ENCODE measurements around the gene CALD1.

The CALD1 gene

DNA sequence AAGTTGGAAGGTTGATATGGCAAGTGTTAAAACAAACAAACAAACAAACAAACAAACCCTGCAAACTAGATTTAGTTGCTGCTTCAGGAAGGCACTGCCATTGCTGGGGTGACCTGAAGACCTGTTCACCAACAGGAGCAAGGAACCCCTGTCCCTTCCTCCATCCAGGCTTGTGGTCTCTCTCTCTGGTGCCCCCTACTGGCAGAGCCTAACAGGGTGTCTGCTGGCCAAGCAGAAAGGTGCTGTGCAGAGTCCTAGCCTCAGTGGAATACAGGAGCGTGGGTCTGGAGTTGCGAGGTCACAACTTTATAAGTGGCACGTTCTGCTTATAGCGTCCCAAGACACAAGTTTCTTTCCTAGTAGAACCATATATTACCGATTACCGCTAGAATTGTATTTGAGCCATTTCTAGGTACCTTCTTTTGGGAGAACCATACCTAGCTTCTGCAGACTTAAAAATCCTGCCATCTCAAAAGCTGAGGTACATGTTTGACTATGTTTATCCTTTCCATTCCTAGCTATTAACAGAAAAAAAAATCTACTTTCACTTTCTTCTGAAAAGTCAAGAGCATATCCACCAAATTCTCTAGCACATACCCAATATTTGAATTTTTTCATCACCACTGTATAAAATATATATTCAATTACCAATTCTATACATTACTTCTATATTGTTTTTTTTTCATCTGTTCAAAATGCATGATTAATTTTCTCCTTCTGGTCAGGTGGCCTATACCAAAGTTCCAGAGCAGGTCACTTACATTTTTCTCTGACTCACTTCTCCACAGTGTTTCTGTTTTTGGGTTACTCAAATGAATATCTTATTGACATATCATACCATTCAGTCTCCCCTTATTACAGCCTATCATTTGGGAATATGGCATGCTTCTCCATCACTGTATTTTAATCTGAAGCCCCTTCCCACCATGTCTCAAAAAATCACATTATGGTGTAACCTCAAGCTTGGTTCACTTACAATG is 29.1 kb upstream of the CALD1 start:
- H3K4me3 Mint-ChIP-seq: no peak overlapping the region
- H3K27me3 Mint-ChIP-seq: peaks cover 1% of the 10 kb centered on the region
- H3K27ac Mint-ChIP-seq: no peak overlapping the region
- intact Hi-C loops (cut with micrococcal nuclease): loop anchor here (10.0 kb wide), 1 partner anchor 194 kb away; no protein-coding TSS in a partner anchor
- H3K9me3 Mint-ChIP-seq: no peaks in the 10 kb centered on the region
- H3K4me1 Mint-ChIP-seq (ENCODE audit: low read depth): peaks cover 25% of the 10 kb centered on the region
- H3K36me3 Mint-ChIP-seq (ENCODE audit: low read depth): no peaks in the 10 kb centered on the region

DNA sequence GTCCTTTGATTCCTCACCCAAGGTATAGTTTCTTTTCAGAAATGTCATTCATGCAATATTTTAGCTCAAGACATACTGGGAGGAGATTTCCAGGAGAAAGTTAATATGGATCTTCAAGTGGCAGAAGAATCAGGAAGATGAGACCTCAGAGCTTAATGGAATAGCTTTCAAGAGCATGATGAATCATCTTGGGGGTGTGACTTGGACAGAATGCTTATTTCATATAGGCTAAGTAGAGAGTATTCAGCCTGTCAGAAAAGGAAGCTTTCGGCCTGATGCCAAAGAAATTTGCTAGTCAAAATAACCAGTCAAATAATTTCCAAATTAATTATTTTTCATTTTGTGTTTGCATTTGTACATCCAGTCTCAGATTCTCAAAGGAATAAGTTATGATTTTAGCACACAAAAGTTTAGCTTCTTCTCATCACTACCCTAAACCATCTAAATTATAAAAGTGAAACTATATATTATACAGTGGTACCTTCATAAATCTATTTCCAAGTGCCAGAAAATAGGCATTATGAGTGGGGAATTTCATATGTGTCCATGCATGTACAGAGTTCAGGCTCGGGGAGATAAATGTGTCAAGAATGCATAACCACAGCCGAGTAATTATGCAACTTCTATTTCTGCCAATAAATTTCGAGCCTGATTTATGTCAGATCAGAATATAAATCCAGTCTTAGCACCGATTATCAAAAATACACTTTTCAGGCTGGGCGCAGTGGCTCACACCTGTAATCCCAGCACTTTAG is 27.3 kb upstream of the CALD1 start:
- Mint-ChIP-seq H3K27me3 (peaks cover under 1% of the 10 kb centered on the region), H3K9me3 (no peaks in the 10 kb centered on the region), H3K36me3 (ENCODE audit: low read depth) (no peaks in the 10 kb centered on the region), H3K27ac (no peak overlapping the region), H3K4me1 (ENCODE audit: low read depth) (peaks cover 25% of the 10 kb centered on the region), H3K4me3 (no peak overlapping the region)
- intact Hi-C loops (cut with micrococcal nuclease): loop anchor here (10.0 kb wide), 1 partner anchor 193 kb away; no protein-coding TSS in a partner anchor

DNA sequence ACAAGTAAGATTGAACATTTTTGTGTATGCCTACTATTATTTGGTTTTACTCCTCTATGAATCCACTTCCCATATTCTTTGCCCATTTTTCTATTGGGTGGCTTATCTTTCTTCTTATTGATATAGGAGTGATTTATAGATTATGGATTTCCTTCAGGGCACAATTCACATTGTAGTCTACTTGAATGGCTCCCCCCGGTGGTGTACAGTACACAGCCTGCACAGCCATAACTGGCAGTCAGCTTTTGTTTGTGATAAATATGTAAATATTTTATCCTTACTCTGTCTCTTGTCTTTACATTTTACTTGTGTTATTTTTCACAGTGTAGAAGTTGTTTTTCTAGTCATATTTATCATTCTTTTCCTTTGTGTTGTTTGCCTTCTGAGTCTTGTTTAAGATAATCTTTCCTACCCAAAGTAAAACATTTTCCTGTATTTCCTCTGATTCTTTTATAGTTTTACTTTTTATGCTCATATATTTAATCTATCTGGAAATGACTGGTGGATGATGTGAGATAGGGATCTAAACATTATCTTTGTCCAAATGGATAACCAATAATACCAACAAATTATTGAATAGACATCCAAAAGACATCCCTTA is 23.9 kb upstream of the CALD1 start:
- no peak overlapping the region for H3K27ac Mint-ChIP-seq
- H3K36me3 Mint-ChIP-seq (ENCODE audit: low read depth): no peaks in the 10 kb centered on the region
- peaks cover 17% of the 10 kb centered on the region for H3K4me1 Mint-ChIP-seq (ENCODE audit: low read depth)
- intact Hi-C loops (cut with micrococcal nuclease): loop anchor here (1.0 to 10.0 kb wide), 4 partner anchors 31 to 189 kb away; no protein-coding TSS in a partner anchor
- H3K9me3 Mint-ChIP-seq: no peaks in the 10 kb centered on the region
- H3K27me3 Mint-ChIP-seq: peaks cover 8% of the 10 kb centered on the region
- H3K4me3 Mint-ChIP-seq: no peak overlapping the region

DNA sequence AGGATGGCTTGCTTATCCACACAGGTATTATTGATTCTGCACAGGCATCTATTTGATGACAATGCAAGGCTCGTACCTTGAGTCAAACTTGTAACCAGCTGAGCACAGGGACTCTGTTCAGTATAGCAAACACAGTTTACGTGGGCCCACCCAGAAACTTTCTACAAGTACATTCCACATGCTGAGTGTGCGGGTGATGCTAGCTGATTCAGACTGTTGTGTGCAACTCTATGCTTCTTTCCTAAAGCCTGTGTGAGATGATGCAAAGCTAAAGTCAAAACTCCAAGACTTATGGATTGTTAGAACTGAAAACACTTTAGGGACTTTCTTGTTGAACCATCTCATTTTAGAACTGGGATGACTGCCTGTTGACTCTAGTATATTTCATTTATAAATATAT is 21.5 kb upstream of the CALD1 start:
- H3K4me1 Mint-ChIP-seq (ENCODE audit: low read depth): peaks cover 9% of the 10 kb centered on the region

DNA sequence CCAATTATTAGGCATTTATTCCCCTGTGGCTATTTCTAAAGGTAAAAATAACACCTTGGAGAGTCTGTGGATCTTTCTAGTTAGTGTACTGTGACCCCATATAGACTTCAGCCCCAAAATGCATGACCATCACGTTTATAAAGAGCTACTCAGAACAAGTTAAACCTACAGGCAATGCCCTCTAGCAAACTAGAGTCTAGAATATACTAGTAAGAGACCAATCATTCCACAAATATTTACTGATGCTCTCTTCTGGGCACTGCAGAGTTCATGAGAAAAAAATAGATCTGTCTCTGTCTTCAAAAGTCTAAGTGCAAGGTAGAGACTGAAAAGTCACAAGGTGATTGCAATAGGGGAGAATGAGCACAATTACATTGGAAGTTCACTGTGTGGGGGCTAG is 20.5 kb upstream of the CALD1 start:
- H3K27ac Mint-ChIP-seq: no peak overlapping the region
- H3K9me3 Mint-ChIP-seq: no peaks in the 10 kb centered on the region
- H3K27me3 Mint-ChIP-seq: peaks cover 8% of the 10 kb centered on the region
- no peaks in the 10 kb centered on the region for H3K36me3 Mint-ChIP-seq (ENCODE audit: low read depth)
- H3K4me1 Mint-ChIP-seq (ENCODE audit: low read depth): peaks cover 2% of the 10 kb centered on the region
- H3K4me3 Mint-ChIP-seq: no peak overlapping the region
- intact Hi-C loops (cut with micrococcal nuclease): loop anchor here (5.0 to 10.0 kb wide), 3 partner anchors 67 to 186 kb away; no protein-coding TSS in a partner anchor

More for the DNA sequence above, 21.5 kb upstream of the CALD1 start:
- Mint-ChIP-seq H3K27ac (no peak overlapping the region), H3K9me3 (no peaks in the 10 kb centered on the region), H3K36me3 (ENCODE audit: low read depth) (no peaks in the 10 kb centered on the region), H3K27me3 (peaks cover 8% of the 10 kb centered on the region), H3K4me3 (no peak overlapping the region)
- intact Hi-C loops (cut with micrococcal nuclease): loop anchor here (5.0 to 10.0 kb wide), 3 partner anchors 66 to 187 kb away; no protein-coding TSS in a partner anchor

DNA sequence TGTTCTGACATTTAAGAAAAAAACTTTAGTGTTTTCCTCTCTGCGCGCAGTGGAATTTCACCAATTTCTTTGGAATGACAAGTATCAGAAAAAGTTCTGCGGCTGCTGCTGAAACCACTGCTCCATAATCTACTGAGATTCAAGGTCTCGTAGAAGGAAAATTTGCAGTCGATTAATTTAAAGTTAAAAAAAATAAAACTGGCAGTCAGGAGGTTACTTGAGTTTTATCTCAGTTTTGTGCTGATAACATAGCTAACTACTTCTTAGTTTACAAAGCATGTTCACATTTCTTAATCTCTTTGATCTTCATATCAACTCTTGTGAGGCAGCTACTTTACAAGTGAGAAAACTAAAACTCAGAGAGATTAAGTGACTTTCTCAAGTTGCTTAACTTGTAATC is 18.2 kb upstream of the CALD1 start:
- H3K9me3 Mint-ChIP-seq: no peaks in the 10 kb centered on the region

DNA sequence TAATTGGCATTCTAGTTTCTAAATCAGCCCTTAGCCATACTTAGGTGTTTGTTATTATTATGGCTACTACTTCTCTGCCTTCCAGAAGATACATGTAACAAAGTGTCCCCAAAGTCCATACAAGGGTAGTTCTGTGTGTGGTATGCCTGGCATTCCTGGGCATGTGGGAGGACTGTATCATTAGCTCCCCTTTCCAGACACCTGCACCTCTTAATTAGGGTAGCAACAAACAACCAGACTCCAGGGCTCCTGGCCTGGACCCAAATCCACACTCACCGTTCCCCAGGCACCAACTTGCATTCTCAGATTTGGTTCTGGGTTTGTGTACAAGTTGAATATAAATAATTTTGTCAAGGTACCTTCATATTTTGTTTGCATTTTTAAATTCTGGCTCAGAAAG is 15.5 kb upstream of the CALD1 start:
- Mint-ChIP-seq H3K27me3 (peaks cover 8% of the 10 kb centered on the region), H3K36me3 (ENCODE audit: low read depth) (no peaks in the 10 kb centered on the region), H3K4me1 (ENCODE audit: low read depth) (no peaks in the 10 kb centered on the region), H3K9me3 (no peaks in the 10 kb centered on the region), H3K4me3 (no peak overlapping the region), H3K27ac (no peak overlapping the region)
- intact Hi-C loops (cut with micrococcal nuclease): no loop called here

More for the DNA sequence above, 18.2 kb upstream of the CALD1 start:
- Mint-ChIP-seq H3K36me3 (ENCODE audit: low read depth) (no peaks in the 10 kb centered on the region), H3K4me1 (ENCODE audit: low read depth) (no peaks in the 10 kb centered on the region), H3K4me3 (no peak overlapping the region), H3K27me3 (peaks cover 10% of the 10 kb centered on the region), H3K27ac (no peak overlapping the region)
- intact Hi-C loops (cut with micrococcal nuclease): no loop called here

DNA sequence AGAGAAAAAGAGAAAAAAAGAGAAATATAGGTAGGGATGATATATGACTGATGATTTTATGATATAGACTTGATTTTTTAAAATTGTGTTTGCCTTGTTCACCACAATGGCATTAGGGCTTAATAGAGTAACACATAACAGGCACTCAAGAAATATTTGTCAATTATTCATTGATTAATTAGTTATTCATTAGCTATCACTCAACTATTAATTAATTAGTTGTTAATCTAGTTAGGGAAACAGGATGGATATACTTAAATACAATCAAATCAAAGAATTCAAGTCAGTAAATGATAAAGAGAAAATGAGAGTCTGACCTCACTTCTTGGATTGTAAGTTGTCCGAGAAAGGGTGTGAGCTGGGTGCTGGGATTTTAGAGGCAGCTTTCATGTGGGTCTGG is 15.1 kb upstream of the CALD1 start:
- H3K27ac Mint-ChIP-seq: no peak overlapping the region
- intact Hi-C loops (cut with micrococcal nuclease): no loop called here
- H3K9me3 Mint-ChIP-seq: no peaks in the 10 kb centered on the region
- peaks cover 8% of the 10 kb centered on the region for H3K27me3 Mint-ChIP-seq
- no peak overlapping the region for H3K4me3 Mint-ChIP-seq
- no peaks in the 10 kb centered on the region for H3K4me1 Mint-ChIP-seq (ENCODE audit: low read depth)
- no peaks in the 10 kb centered on the region for H3K36me3 Mint-ChIP-seq (ENCODE audit: low read depth)

DNA sequence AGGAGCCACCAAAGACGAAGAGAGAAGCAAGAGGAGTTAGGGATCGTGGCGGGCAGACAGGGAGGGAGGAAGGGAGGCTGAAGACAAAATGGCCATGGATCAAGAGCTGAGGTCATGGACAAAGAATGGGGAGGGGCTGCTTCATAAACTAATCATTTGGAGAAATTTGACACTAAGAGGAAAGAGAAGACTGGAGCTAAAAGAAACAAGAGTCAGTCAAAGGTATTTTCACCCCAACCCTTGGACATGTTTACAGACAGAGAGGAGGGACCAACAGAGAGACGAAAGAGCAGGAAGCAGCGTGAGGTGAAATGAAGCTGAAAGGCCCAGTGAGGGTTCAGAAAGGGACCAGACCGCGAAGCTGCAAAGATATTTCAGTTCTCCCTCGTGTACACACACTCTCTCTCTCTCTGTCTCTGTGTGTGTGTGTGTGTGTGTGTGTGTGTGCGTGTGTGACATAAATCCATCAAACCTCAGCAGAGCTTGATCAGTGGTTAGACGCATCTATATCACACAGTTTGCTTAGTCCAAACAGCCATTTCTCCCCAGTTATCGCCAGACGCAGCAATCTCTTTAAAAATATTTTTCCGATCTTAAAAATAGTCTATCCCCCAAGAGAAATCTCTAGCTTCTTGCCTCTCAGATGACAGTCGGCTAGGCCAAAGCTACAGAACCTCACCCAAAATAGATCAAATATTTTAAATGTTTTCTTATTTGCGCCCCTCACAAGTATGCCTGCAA is 12.5 kb upstream of the CALD1 start:
- no peaks in the 10 kb centered on the region for H3K36me3 Mint-ChIP-seq (ENCODE audit: low read depth)
- intact Hi-C loops (cut with micrococcal nuclease): no loop called here
- peaks cover 11% of the 10 kb centered on the region for H3K4me1 Mint-ChIP-seq (ENCODE audit: low read depth)
- no peak overlapping the region for H3K27ac Mint-ChIP-seq
- no peaks in the 10 kb centered on the region for H3K9me3 Mint-ChIP-seq
- peaks cover 2% of the 10 kb centered on the region for H3K27me3 Mint-ChIP-seq
- H3K4me3 Mint-ChIP-seq: no peak overlapping the region

DNA sequence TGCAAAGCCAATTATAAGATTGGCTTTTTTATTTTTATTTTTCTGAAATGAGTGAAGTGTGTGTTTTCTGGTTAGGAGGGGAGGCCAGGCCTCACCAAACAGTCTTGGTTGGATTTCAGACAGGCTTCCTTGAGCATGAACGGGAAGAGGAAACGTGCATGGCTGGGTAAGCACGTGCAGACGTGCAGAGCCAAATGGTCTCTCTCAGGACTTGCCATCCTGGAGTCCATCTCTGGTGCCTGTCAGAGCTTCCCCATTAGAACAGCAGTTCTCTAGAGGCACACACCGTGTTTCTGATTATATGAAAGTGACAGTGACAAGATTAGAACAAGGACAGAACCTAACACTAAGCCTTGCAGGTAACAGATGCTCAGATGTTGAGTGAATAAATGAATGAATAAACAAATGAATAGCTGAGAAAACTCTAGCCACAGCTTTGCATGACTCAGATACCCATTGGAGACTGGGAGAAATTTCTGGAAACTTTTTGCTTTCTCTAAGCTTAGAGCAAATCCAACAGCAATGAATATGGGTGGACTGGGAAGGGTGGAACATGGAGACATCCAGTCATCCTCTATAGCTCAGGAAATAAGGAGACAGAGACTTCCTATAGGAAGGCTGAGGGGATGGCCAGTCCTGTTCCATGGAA is 11.8 kb upstream of the CALD1 start:
- Mint-ChIP-seq H3K36me3 (ENCODE audit: low read depth) (no peaks in the 10 kb centered on the region), H3K9me3 (no peaks in the 10 kb centered on the region), H3K27me3 (peaks cover 2% of the 10 kb centered on the region), H3K4me1 (ENCODE audit: low read depth) (peaks cover 11% of the 10 kb centered on the region), H3K27ac (no peak overlapping the region), H3K4me3 (no peak overlapping the region)
- intact Hi-C loops (cut with micrococcal nuclease): no loop called here

DNA sequence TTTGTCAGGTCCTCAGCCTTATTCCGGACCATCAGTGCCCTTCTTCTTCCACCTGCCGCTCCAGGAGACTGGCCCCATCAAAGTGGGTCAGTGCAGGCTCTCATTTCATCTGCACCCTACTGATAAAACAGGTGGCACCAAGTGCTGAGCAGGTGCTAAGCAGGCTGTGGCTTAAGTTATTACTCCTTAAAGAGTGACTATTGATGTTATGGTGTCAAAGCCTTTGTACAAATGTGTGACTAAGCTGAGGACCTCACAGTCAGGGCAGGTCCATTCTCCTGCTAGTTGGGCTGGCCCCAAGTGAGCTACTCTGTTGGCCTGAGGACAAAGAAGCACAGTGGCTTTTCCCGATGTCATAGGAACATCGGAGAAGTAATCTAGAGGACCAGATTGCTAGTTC is 11.2 kb upstream of the CALD1 start:
- intact Hi-C loops (cut with micrococcal nuclease): no loop called here
- H3K27ac Mint-ChIP-seq: no peak overlapping the region
- no peaks in the 10 kb centered on the region for H3K36me3 Mint-ChIP-seq (ENCODE audit: low read depth)
- H3K27me3 Mint-ChIP-seq: peaks cover 2% of the 10 kb centered on the region
- no peaks in the 10 kb centered on the region for H3K9me3 Mint-ChIP-seq
- peaks cover 11% of the 10 kb centered on the region for H3K4me1 Mint-ChIP-seq (ENCODE audit: low read depth)
- no peak overlapping the region for H3K4me3 Mint-ChIP-seq

DNA sequence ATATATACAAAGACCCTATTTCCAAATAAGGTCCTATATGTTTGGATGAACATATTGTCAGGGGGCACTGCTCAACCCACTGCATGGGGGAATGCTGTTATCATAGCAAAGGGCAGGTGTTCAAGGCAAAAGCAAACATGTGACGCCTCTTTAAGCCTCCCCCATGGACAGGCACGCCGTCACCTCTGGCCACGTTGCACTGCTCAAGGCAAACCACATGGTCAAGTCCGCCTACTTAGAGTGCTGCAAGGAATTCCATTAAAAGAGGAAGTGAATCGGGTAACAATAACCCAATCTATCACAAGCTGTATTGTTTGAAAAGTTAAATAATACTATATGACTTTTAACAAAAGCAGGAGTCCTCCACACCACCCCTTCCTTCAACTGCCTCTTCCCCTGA is 8.8 kb upstream of the CALD1 start:
- no peak overlapping the region for H3K27ac Mint-ChIP-seq
- no peak overlapping the region for H3K4me3 Mint-ChIP-seq
- no peaks in the 10 kb centered on the region for H3K27me3 Mint-ChIP-seq
- no peaks in the 10 kb centered on the region for H3K36me3 Mint-ChIP-seq (ENCODE audit: low read depth)
- intact Hi-C loops (cut with micrococcal nuclease): loop anchor here (10.0 kb wide), 1 partner anchor 134 kb away; no protein-coding TSS in a partner anchor
- no peaks in the 10 kb centered on the region for H3K9me3 Mint-ChIP-seq
- H3K4me1 Mint-ChIP-seq (ENCODE audit: low read depth): peaks cover 11% of the 10 kb centered on the region

DNA sequence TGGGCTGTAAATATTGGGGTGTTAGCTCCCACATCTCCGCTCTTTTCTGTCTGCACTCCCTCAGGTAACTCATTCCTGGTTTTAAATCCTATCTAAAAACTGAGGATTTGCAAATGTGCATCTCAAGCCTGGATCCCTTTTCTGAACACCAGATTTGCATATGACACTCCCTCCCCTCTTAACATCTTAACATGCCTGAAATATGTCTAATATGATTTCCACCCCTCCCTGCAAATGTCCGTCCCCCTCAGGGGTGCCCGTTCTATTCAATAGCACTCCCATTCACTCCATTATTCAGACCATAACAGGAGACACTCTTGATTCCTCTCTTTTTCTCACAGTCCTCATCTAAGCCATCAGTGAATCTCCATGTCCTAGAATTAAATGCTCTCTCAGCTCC is 8.3 kb upstream of the CALD1 start:
- H3K36me3 Mint-ChIP-seq (ENCODE audit: low read depth): no peaks in the 10 kb centered on the region
- no peaks in the 10 kb centered on the region for H3K27me3 Mint-ChIP-seq
- intact Hi-C loops (cut with micrococcal nuclease): loop anchor here (10.0 kb wide), 1 partner anchor 134 kb away; no protein-coding TSS in a partner anchor
- H3K4me3 Mint-ChIP-seq: no peak overlapping the region
- no peaks in the 10 kb centered on the region for H3K9me3 Mint-ChIP-seq
- H3K27ac Mint-ChIP-seq: no peak overlapping the region
- peaks cover 11% of the 10 kb centered on the region for H3K4me1 Mint-ChIP-seq (ENCODE audit: low read depth)

Data from dendritic cell treated with granulocyte-macrophage colony-stimulating factor and Interleukin-4, amounts not matched to agents 40 ng/mL and 50 ng/mL, for 4 days (primary cell).